GM21447 (cell line): ENCODE data around the gene SERTAD1.

Source experiments
- ATAC-seq: cut with Tn5 transposase; IDR thresholded peaks from one replicate; pipeline ENCODE4 v1.9.1; 2021; ENCODE audit not compliant: unreplicated experiment

Gene SERTAD1

GRCh38 chr19:40380199-40381037 is 45.4 kb downstream of the SERTAD1 start:
- ATAC-seq = no peak

GRCh38 chr19:40379446-40380198 is 46.2 kb downstream of the SERTAD1 start:
- ATAC-seq = no peak

GRCh38 chr19:40378509-40378908 is 47.3 kb downstream of the SERTAD1 start:
- ATAC-seq = no peak

- ATAC-seq = no peak
These were observed 47.9 kb downstream of the SERTAD1 start for GRCh38 chr19:40377876-40378385.

GRCh38 chr19:40376286-40376862 is 49.4 kb downstream of the SERTAD1 start:
- ATAC-seq = no peak

- ATAC-seq = no peak
These were observed 51.7 kb downstream of the SERTAD1 start for GRCh38 chr19:40374084-40374483.

GRCh38 chr19:40371802-40372122 is 54.0 kb downstream of the SERTAD1 start:
- ATAC-seq = no peak
